GM18951 (cell line): ENCODE results near the gene IL23R.

ENCODE experiments used
- POLR2A ChIP-seq: IDR thresholded peaks from 4 replicates; pipeline ENCODE4 v1.6.1; 2011; ENCODE audit warnings: mild to moderate bottlenecking; ENCODE audit not compliant: insufficient read length, insufficient read depth; ENCODE audit errors: extremely low read depth
- in situ Hi-C: fragments of 300-500 bp; cut with MboI; formaldehyde crosslinking; loops from one replicate; pipeline ENCODE4 v1.12.0; 2022; ENCODE audit warnings: low sequenced_read_pairs, mixed read lengths, inconsistent platforms; ENCODE audit not compliant: unreplicated experiment

The IL23R gene

GRCh38 chr1:67142931-67143330, 23.3 kb upstream of the IL23R start:
- in situ Hi-C loops: loop anchor here (10.0 kb wide), 2 partner anchors 138 to 378 kb away; no protein-coding TSS in a partner anchor
- no peak for TF ChIP-seq POLR2A

GRCh38 chr1:67143966-67144365, 22.3 kb upstream of the IL23R start:
- TF ChIP-seq POLR2A: no peak
- in situ Hi-C loops: loop anchor here (10.0 kb wide), 2 partner anchors 139 to 379 kb away; no protein-coding TSS in a partner anchor

GRCh38 chr1:67144696-67145095, 21.6 kb upstream of the IL23R start:
- no peak for TF ChIP-seq POLR2A
- in situ Hi-C loops: loop anchor here (10.0 kb wide), 2 partner anchors 140 to 380 kb away; no protein-coding TSS in a partner anchor

- in situ Hi-C loops: loop anchor here (10.0 kb wide), 2 partner anchors 141 to 381 kb away; no protein-coding TSS in a partner anchor
- TF ChIP-seq POLR2A: no peak
Measured at GRCh38 chr1:67146101-67146500, 20.2 kb upstream of the IL23R start.

GRCh38 chr1:67146539-67146938, 19.7 kb upstream of the IL23R start:
- in situ Hi-C loops: loop anchor here (10.0 kb wide), 2 partner anchors 142 to 382 kb away; no protein-coding TSS in a partner anchor
- no peak for TF ChIP-seq POLR2A

- in situ Hi-C loops: loop anchor here (10.0 kb wide), 2 partner anchors 143 to 383 kb away; no protein-coding TSS in a partner anchor
Measured at GRCh38 chr1:67147973-67148372, 18.3 kb upstream of the IL23R start.

- TF ChIP-seq POLR2A: no peak
- in situ Hi-C loops: loop anchor here (10.0 kb wide), 2 partner anchors 144 to 384 kb away; no protein-coding TSS in a partner anchor
Measured at GRCh38 chr1:67148516-67149178, 17.6 kb upstream of the IL23R start.

- no peak for TF ChIP-seq POLR2A
- in situ Hi-C loops: loop anchor here (10.0 kb wide), 2 partner anchors 144 to 384 kb away; no protein-coding TSS in a partner anchor
Measured at GRCh38 chr1:67149179-67149770, 17.0 kb upstream of the IL23R start.

GRCh38 chr1:67150931-67151330, 15.3 kb upstream of the IL23R start:
- no peak for TF ChIP-seq POLR2A
- in situ Hi-C loops: no loop called here

GRCh38 chr1:67158401-67158800, 7.9 kb upstream of the IL23R start:
- no peak for TF ChIP-seq POLR2A
- in situ Hi-C loops: no loop called here

GRCh38 chr1:67159233-67159632, 7.0 kb upstream of the IL23R start:
- in situ Hi-C loops: no loop called here
- no peak for TF ChIP-seq POLR2A

GRCh38 chr1:67162954-67163353, 3.3 kb upstream of the IL23R start:
- in situ Hi-C loops: no loop called here

GRCh38 chr1:67165468-67166041, 699 bp upstream of the IL23R start:
- in situ Hi-C loops: no loop called here
- no peak for TF ChIP-seq POLR2A

More at GRCh38 chr1:67162954-67163353, 3.3 kb upstream of the IL23R start:
- no peak for TF ChIP-seq POLR2A

GRCh38 chr1:67169496-67169895, 3.2 kb downstream of the IL23R start:
- in situ Hi-C loops: no loop called here
- TF ChIP-seq POLR2A: no peak

- no peak for TF ChIP-seq POLR2A
- in situ Hi-C loops: no loop called here
Measured at GRCh38 chr1:67169932-67170331, 3.7 kb downstream of the IL23R start.
